Liver (tissue), 9 donors: ENCODE measurements around the gene ARMS2. TPM values are rescaled to one million over a fixed set of nuclear protein-coding genes. Genes with fewer than 3 reads are reported as not detected.

Source experiments
- DNase-seq: peaks from one replicate; pipeline ENCODE4 v3.0.0-alpha.2; 2017; ENCODE audit warnings: low spot score
- H3K27ac ChIP-seq, 2 donors: one replicate each; pipeline ENCODE4 v1.7.0; 2013; ENCODE audit warnings: inconsistent platforms in 2 of 2, low read length in 2 of 2, control low read depth in 1 of 2, low read depth in 1 of 2, mild to moderate bottlenecking in 1 of 2
- H3K27me3 ChIP-seq, 4 donors: one replicate each; pipeline versions ENCODE4 v1.6.1 to v1.7.0; 2013; ENCODE audit warnings: low read length in 3 of 4, inconsistent platforms in 1 of 4, mild to moderate bottlenecking in 1 of 4, moderate library complexity in 1 of 4; ENCODE audit not compliant: control insufficient read depth in 4 of 4, insufficient read depth in 4 of 4
- H3K36me3 ChIP-seq, 4 donors: one replicate each; pipeline versions ENCODE4 v1.6.1 to v1.7.0; 2013; ENCODE audit warnings: low read length in 3 of 4, mild to moderate bottlenecking in 3 of 4, low read depth in 1 of 4, moderate library complexity in 1 of 4; ENCODE audit not compliant: control insufficient read depth in 4 of 4, insufficient read depth in 3 of 4
- H3K4me1 ChIP-seq, 4 donors: one replicate each; pipeline versions ENCODE4 v1.6.1 to v1.7.0; 2013; ENCODE audit warnings: low read length in 3 of 4, mild to moderate bottlenecking in 3 of 4, moderate library complexity in 1 of 4; ENCODE audit not compliant: control insufficient read depth in 4 of 4, insufficient read depth in 4 of 4
- H3K4me3 ChIP-seq, 3 donors: one replicate each; pipeline versions ENCODE4 v1.6.1 to v1.7.0; 2013; ENCODE audit warnings: low read length in 3 of 3, control low read depth in 1 of 3, low read depth in 1 of 3, mild to moderate bottlenecking in 1 of 3
- H3K9ac ChIP-seq, 2 donors: one replicate each; pipeline ENCODE4 v1.7.0; 2013; ENCODE audit warnings: low read length in 2 of 2, mild to moderate bottlenecking in 2 of 2, moderate library complexity in 2 of 2, control low read depth in 1 of 2, low read depth in 1 of 2
- H3K9me3 ChIP-seq, 4 donors: one replicate each; pipeline versions ENCODE4 v1.6.1 to v1.7.0; 2013; ENCODE audit warnings: low read length in 3 of 4; ENCODE audit not compliant: control insufficient read depth in 4 of 4
- EGR1 ChIP-seq, 2 donors: IDR thresholded peaks; 2 replicates each; pipeline ENCODE4 v1.6.1; 2016 to 2018; ENCODE audit warnings: antibody characterized with exemption in 2 of 2, low read depth in 2 of 2
- FOXA1 ChIP-seq: IDR thresholded peaks from 2 replicates; pipeline ENCODE4 v1.6.1; 2016; ENCODE audit warnings: antibody characterized with exemption
- FOXA2 ChIP-seq: IDR thresholded peaks from 2 replicates; pipeline ENCODE4 v1.6.1; 2016; ENCODE audit warnings: antibody characterized with exemption
- GABPA ChIP-seq, 2 donors: IDR thresholded peaks in 1 of 2; conservative IDR thresholded peaks in 1 of 2; 2 replicates each; pipeline ENCODE4 v1.6.1; 2016; ENCODE audit warnings: antibody characterized with exemption in 2 of 2, mild to moderate bottlenecking in 1 of 2, moderate library complexity in 1 of 2
- HNF4A ChIP-seq, 2 donors: conservative IDR thresholded peaks; 2 replicates each; pipeline ENCODE4 v1.6.1; 2016; ENCODE audit warnings: antibody characterized with exemption in 2 of 2, mild to moderate bottlenecking in 2 of 2
- HNF4G ChIP-seq: IDR thresholded peaks from 2 replicates; pipeline ENCODE4 v1.6.1; 2016; ENCODE audit warnings: antibody characterized with exemption
- JUND ChIP-seq, 2 donors: IDR thresholded peaks; 2 replicates each; pipeline ENCODE4 v1.6.1; 2016; ENCODE audit warnings: antibody characterized with exemption in 2 of 2
- NR2F2 ChIP-seq: IDR thresholded peaks from 2 replicates; pipeline ENCODE4 v1.6.1; 2016; ENCODE audit warnings: antibody characterized with exemption
- RAD21 ChIP-seq, 2 donors: IDR thresholded peaks; 2 replicates each; pipeline ENCODE4 v1.6.1; 2016; ENCODE audit warnings: antibody characterized with exemption in 2 of 2, mild to moderate bottlenecking in 2 of 2
- RXRA ChIP-seq, 2 donors: IDR thresholded peaks; 2 replicates each; pipeline ENCODE4 v1.6.1; 2017 to 2018; ENCODE audit warnings: antibody characterized with exemption in 2 of 2, mild to moderate bottlenecking in 1 of 2
- SP1 ChIP-seq: IDR thresholded peaks from 2 replicates; pipeline ENCODE4 v1.6.1; 2018; ENCODE audit warnings: antibody characterized with exemption, mild to moderate bottlenecking
- TAF1 ChIP-seq: conservative IDR thresholded peaks from 2 replicates; pipeline ENCODE4 v1.6.1; 2016; ENCODE audit warnings: antibody characterized with exemption, mild to moderate bottlenecking
- YY1 ChIP-seq: IDR thresholded peaks from 2 replicates; pipeline ENCODE4 v1.6.1; 2016; ENCODE audit warnings: antibody characterized with exemption, mild to moderate bottlenecking
- WGBS: extraction: QIAGEN DNeasy Blood & Tissue Kit; methylation state at CpG from one replicate; pipeline ENCODE4 v1.1.7; 2013; 5-methylcytosine and 5-hydroxymethylcytosine counted together
- polyA plus RNA-seq, 2 donors: library from polyadenylated mRNA; stranded (reverse) in 1 of 2; unstranded in 1 of 2; fragments of 200-250 nt in 1 of 2; fragments of >200 nt in 1 of 2; fragmentation: Nextera tagmentation in 1 of 2; extraction: Ambion mirVana in 1 of 2; gene quantifications; one replicate each; pipeline versions ENCODE4 v1.2.1 to v1.2.3, GENCODE V29; 2013 to 2015
- total RNA-seq, 2 donors: library from RNA; depleted of rRNA; stranded (reverse); fragments of >200 nt; gene quantifications; one replicate each; pipeline ENCODE4 v1.2.3, GENCODE V29; 2014
- TF ChIP-seq, protein P1 (sequence below): fragments of 150-350 bp; IDR thresholded peaks from 2 replicates; pipeline ENCODE4 v1.5.1; 2017; ENCODE audit warnings: improper control_type of control experiment, low read depth, low read length; ENCODE audit not compliant: missing input control
- TF ChIP-seq, protein P2 (sequence below): IDR thresholded peaks from 2 replicates; pipeline ENCODE4 v1.6.1; 2016; ENCODE audit warnings: antibody characterized with exemption, mild to moderate bottlenecking
- TF ChIP-seq, protein P3 (sequence below): IDR thresholded peaks from 2 replicates; pipeline ENCODE4 v1.6.1; 2016; ENCODE audit warnings: antibody characterized with exemption
- TF ChIP-seq, protein P4 (sequence below): IDR thresholded peaks from 2 replicates; pipeline ENCODE4 v1.6.1; 2016; ENCODE audit warnings: antibody characterized with exemption
- TF ChIP-seq, protein P5 (sequence below): IDR thresholded peaks from 2 replicates; pipeline ENCODE4 v1.6.1; 2016; ENCODE audit warnings: antibody characterized with exemption
- donor health status: healthy.
- donor health status: healthy.
- donor health status: healthy.
- donor health status: healthy.
- donor health status: healthy.

Gene ARMS2
- total and polyA plus RNA-seq, 4 donors, result 0.17 TPM; not detected in 3

DNA sequence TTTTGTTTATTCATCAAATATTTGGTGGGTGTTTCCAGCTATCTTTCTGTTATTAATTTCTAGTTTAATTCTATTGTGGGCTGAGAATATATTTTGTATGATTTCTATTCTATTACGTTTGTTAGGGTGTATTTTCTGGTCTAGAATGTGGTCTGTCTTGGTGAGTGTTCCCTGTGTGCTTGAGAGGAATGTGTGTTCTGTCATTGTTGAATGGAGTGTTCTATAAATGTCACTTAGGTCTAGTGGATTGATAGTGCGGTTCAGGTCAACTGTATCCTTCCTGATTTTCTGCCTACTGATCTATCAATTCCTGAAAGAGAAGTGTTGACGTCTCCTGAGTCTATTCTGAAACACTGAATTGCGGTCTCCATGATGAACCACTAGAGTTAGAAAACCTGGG lies 15.4 kb downstream of the ARMS2 start:
- Histone ChIP-seq H3K9ac (no peak overlapping the region), H3K4me3 (no peak overlapping the region), H3K9me3 (no peaks in the 10 kb centered on the region), H3K27ac (no peak overlapping the region), H3K27me3 (no peaks in the 10 kb centered on the region), H3K36me3 (peaks cover 0 to 2% (median 0%) of the 10 kb centered on the region in 4 donors), H3K4me1 (peaks cover 0 to 2% (median 1%) of the 10 kb centered on the region in 4 donors)
- WGBS, result 94% methylated on average over 4 of the region's 4 CpGs
- DNase-seq, result no peak
- TF ChIP-seq HNF4G (no peak), TAF1 (no peak), YY1 (no peak), FOXA1 (no peak), SP1 (no peak), RXRA (IDR thresholded peaks at IDR 0.05) (no peak), HNF4A (conservative IDR thresholded peaks at IDR 0.05) (no peak), FOXA2 (no peak), GABPA (IDR thresholded peaks at IDR 0.05 in 1 of 2, conservative IDR thresholded peaks at IDR 0.05 in 1 of 2) (no peak), RAD21 (IDR thresholded peaks at IDR 0.05) (no peak), JUND (IDR thresholded peaks at IDR 0.05) (no peak), EGR1 (IDR thresholded peaks at IDR 0.05; ENCODE audit: low read depth in 2 of 2) (no peak), NR2F2 (no peak)
- TF ChIP-seq, protein P1, sequence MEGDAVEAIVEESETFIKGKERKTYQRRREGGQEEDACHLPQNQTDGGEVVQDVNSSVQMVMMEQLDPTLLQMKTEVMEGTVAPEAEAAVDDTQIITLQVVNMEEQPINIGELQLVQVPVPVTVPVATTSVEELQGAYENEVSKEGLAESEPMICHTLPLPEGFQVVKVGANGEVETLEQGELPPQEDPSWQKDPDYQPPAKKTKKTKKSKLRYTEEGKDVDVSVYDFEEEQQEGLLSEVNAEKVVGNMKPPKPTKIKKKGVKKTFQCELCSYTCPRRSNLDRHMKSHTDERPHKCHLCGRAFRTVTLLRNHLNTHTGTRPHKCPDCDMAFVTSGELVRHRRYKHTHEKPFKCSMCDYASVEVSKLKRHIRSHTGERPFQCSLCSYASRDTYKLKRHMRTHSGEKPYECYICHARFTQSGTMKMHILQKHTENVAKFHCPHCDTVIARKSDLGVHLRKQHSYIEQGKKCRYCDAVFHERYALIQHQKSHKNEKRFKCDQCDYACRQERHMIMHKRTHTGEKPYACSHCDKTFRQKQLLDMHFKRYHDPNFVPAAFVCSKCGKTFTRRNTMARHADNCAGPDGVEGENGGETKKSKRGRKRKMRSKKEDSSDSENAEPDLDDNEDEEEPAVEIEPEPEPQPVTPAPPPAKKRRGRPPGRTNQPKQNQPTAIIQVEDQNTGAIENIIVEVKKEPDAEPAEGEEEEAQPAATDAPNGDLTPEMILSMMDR, result no peak
- TF ChIP-seq, protein P2, sequence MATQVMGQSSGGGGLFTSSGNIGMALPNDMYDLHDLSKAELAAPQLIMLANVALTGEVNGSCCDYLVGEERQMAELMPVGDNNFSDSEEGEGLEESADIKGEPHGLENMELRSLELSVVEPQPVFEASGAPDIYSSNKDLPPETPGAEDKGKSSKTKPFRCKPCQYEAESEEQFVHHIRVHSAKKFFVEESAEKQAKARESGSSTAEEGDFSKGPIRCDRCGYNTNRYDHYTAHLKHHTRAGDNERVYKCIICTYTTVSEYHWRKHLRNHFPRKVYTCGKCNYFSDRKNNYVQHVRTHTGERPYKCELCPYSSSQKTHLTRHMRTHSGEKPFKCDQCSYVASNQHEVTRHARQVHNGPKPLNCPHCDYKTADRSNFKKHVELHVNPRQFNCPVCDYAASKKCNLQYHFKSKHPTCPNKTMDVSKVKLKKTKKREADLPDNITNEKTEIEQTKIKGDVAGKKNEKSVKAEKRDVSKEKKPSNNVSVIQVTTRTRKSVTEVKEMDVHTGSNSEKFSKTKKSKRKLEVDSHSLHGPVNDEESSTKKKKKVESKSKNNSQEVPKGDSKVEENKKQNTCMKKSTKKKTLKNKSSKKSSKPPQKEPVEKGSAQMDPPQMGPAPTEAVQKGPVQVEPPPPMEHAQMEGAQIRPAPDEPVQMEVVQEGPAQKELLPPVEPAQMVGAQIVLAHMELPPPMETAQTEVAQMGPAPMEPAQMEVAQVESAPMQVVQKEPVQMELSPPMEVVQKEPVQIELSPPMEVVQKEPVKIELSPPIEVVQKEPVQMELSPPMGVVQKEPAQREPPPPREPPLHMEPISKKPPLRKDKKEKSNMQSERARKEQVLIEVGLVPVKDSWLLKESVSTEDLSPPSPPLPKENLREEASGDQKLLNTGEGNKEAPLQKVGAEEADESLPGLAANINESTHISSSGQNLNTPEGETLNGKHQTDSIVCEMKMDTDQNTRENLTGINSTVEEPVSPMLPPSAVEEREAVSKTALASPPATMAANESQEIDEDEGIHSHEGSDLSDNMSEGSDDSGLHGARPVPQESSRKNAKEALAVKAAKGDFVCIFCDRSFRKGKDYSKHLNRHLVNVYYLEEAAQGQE, result no peak
- TF ChIP-seq, protein P3, sequence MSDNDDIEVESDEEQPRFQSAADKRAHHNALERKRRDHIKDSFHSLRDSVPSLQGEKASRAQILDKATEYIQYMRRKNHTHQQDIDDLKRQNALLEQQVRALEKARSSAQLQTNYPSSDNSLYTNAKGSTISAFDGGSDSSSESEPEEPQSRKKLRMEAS, result no peak
- TF ChIP-seq, protein P4, sequence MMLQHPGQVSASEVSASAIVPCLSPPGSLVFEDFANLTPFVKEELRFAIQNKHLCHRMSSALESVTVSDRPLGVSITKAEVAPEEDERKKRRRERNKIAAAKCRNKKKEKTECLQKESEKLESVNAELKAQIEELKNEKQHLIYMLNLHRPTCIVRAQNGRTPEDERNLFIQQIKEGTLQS, result no peak
- TF ChIP-seq, protein P5, sequence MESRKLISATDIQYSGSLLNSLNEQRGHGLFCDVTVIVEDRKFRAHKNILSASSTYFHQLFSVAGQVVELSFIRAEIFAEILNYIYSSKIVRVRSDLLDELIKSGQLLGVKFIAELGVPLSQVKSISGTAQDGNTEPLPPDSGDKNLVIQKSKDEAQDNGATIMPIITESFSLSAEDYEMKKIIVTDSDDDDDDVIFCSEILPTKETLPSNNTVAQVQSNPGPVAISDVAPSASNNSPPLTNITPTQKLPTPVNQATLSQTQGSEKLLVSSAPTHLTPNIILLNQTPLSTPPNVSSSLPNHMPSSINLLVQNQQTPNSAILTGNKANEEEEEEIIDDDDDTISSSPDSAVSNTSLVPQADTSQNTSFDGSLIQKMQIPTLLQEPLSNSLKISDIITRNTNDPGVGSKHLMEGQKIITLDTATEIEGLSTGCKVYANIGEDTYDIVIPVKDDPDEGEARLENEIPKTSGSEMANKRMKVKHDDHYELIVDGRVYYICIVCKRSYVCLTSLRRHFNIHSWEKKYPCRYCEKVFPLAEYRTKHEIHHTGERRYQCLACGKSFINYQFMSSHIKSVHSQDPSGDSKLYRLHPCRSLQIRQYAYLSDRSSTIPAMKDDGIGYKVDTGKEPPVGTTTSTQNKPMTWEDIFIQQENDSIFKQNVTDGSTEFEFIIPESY, result no peak
